K562 (cell line): Measurements from ENCODE around the gene CBX8. TPM values are rescaled to one million over a fixed set of nuclear protein-coding genes. Genes with fewer than 3 reads are reported as not detected.

Experiments used
- AFF1 ChIP-seq, 2 experiments: fragments of 450-650 bp; IDR thresholded peaks; 2 replicates each; pipeline ENCODE4 v1.6.1; 2018; ENCODE audit warnings: mild to moderate bottlenecking in 2 of 2, low read depth in 1 of 2; ENCODE audit not compliant: partially characterized antibody in 2 of 2
- ATF6 ChIP-seq: sonication (generic); formaldehyde crosslinking; IDR thresholded peaks from 2 replicates; pipeline ENCODE4 v1.4.0; 2020; ENCODE audit warnings: mild to moderate bottlenecking, missing genetic modification reagents
- BDP1 ChIP-seq: IDR thresholded peaks from 3 replicates; pipeline ENCODE4 v1.6.1; 2011; ENCODE audit not compliant: insufficient read length, insufficient read depth
- ELF4 ChIP-seq: fragments of 450-650 bp; formaldehyde crosslinking; IDR thresholded peaks from 2 replicates; pipeline ENCODE4 v1.4.0; 2022; ENCODE audit warnings: missing genetic modification characterization
- ERF ChIP-seq: fragments of 450-650 bp; formaldehyde crosslinking; IDR thresholded peaks from 2 replicates; pipeline ENCODE4 v1.4.0; 2020; ENCODE audit warnings: mild to moderate bottlenecking, mixed read lengths
- HMGXB4 ChIP-seq: sonication (generic); formaldehyde crosslinking; IDR thresholded peaks from 2 replicates; pipeline ENCODE4 v1.8.1; 2023; ENCODE audit warnings: mild to moderate bottlenecking, missing genetic modification reagents
- L3MBTL2 ChIP-seq: fragments of 450-650 bp; IDR thresholded peaks from 2 replicates; pipeline ENCODE4 v1.6.1; 2016; ENCODE audit warnings: mild to moderate bottlenecking, moderate library complexity
- MAFG ChIP-seq: fragments of 450-650 bp; conservative IDR thresholded peaks from 2 replicates; pipeline ENCODE4 v1.6.1; 2016; ENCODE audit warnings: missing genetic modification characterization, missing compliant biosample characterization
- MCM2 ChIP-seq: fragments of 450-650 bp; IDR thresholded peaks from 2 replicates; pipeline ENCODE4 v1.6.1; 2017; ENCODE audit warnings: low read depth, mild to moderate bottlenecking
- MYNN ChIP-seq, 2 experiments: sonication (generic); formaldehyde crosslinking in 1 of 2; IDR thresholded peaks; 2 replicates each; pipeline versions ENCODE4 v1.5.0 to v1.6.1; 2016 to 2020; ENCODE audit warnings: antibody characterized with exemption in 1 of 2, missing genetic modification reagents in 1 of 2
- RHOXF2B ChIP-seq: fragments of 250-450 bp; sonication (Bioruptor Pico); conservative IDR thresholded peaks from 2 replicates; pipeline ENCODE4 v1.5.1; 2021
- SMARCE1 ChIP-seq: fragments of 450-650 bp; IDR thresholded peaks from 2 replicates; pipeline ENCODE4 v1.7.1; 2016; ENCODE audit warnings: mild to moderate bottlenecking
- TAL1 ChIP-seq: fragments of 450-650 bp; IDR thresholded peaks from 2 replicates; pipeline ENCODE4 v1.6.1; 2016; ENCODE audit warnings: mild to moderate bottlenecking
- TRIM24 ChIP-seq, 2 experiments: fragments of 450-650 bp; IDR thresholded peaks; 2 replicates each; pipeline ENCODE4 v1.6.1; 2016
- ZFP91 ChIP-seq: sonication (generic); formaldehyde crosslinking; IDR thresholded peaks from 2 replicates; pipeline ENCODE4 v1.8.0; 2022; ENCODE audit warnings: mild to moderate bottlenecking, missing genetic modification reagents
- ZFPM2 ChIP-seq: fragments of 250-450 bp; sonication (Bioruptor Pico); IDR thresholded peaks from 2 replicates; pipeline ENCODE4 v1.5.1; 2022; ENCODE audit warnings: mild to moderate bottlenecking
- ZNF561 ChIP-seq: fragments of 450-650 bp; formaldehyde crosslinking; conservative IDR thresholded peaks from 2 replicates; pipeline ENCODE4 v1.4.0; 2020; ENCODE audit warnings: mild to moderate bottlenecking, moderate library complexity
- ZNF655 ChIP-seq: fragments of 250-450 bp; sonication (Bioruptor Pico); IDR thresholded peaks from 2 replicates; pipeline ENCODE4 v1.5.0; 2021
- polyA plus RNA-seq, 8 experiments: library from polyadenylated mRNA; depleted of rRNA in 4 of 8; stranded (reverse) in 5 of 8; unstranded in 3 of 8; fragments of >200 nt; fragmentation: Nextera tagmentation in 2 of 8; fragmentation: Illumina TruSeq in 1 of 8; extraction: Ambion mirVana in 2 of 8; extraction: Trizol in 1 of 8; gene quantifications; 2 replicates each; pipeline versions ENCODE4 v1.2.1 to v1.2.3, GENCODE V29; 2011 to 2014; ENCODE audit warnings: inconsistent platforms in 1 of 8, missing spikeins in 1 of 8
- total RNA-seq, 7 experiments: library from RNA; depleted of rRNA in 6 of 7; stranded (reverse); fragments of >200 nt in 6 of 7; fragmentation: Illumina TruSeq in 2 of 7; extraction: Trizol in 2 of 7; gene quantifications; 2 replicates each; pipeline versions ENCODE4 v1.2.1 to v1.2.3, GENCODE V29; 2011 to 2021; ENCODE audit warnings: low replicate concordance in 1 of 7

CBX8 gene
- total and polyA plus RNA-seq, 9 of the 15 experiments (the other 6 are each of a cell fraction or from before 2014, with no cell fraction given): 0.08 to 11.9 (median 2.6) TPM

- TF ChIP-seq ZFP91 (CRISPR knock-in tag): no peak
- TF ChIP-seq AFF1 (IDR thresholded peaks at IDR 0.05; ENCODE audit: low read depth in 1 of 2, partially characterized antibody in 2 of 2): peak in 1 of 2 experiments; percentile 96
- TF ChIP-seq HMGXB4 (CRISPR knock-in tag): no peak
- TF ChIP-seq RHOXF2B (CRISPR knock-in tag): no peak
- TF ChIP-seq ZFPM2 (CRISPR knock-in tag): no peak
- TF ChIP-seq ELF4 (CRISPR knock-in tag): no peak
- no peak for TF ChIP-seq ERF
- TF ChIP-seq MYNN (IDR thresholded peaks at IDR 0.05): peak; percentile 51; the same call in 1 of the 2 replicates
- no peak for TF ChIP-seq MYNN (CRISPR knock-in tag; IDR thresholded peaks at IDR 0.05)
- no peak for TF ChIP-seq L3MBTL2
- TF ChIP-seq TAL1: no peak
- no peak for TF ChIP-seq ATF6 (CRISPR knock-in tag)
- no peak for TF ChIP-seq SMARCE1
- TF ChIP-seq ZNF561 (CRISPR knock-in tag): no peak
- no peak for TF ChIP-seq MAFG (tag)
- no peak for TF ChIP-seq MCM2
- TF ChIP-seq BDP1: no peak
- peak; percentile 9 to 28; a peak in 1 of 4 replicates for TF ChIP-seq TRIM24 (IDR thresholded peaks at IDR 0.05)
- TF ChIP-seq ZNF655 (CRISPR knock-in tag): no peak
These were observed 30.1 kb upstream of the CBX8 start (continued) for GRCh38 chr17:79826841-79827578.
